B cell (primary cell): ENCODE measurements around the gene HS6ST3. TPM values are rescaled to one million over a fixed set of nuclear protein-coding genes. Genes with fewer than 3 reads are reported as not detected.

Experiments
- ATAC-seq: fragments of 200-7000 bp; cut with Tn5 transposase; one replicate; pipeline ENCODE4 v1.10.0; 2021; ENCODE audit warnings: low read depth, mild to moderate bottlenecking, moderate number of reproducible peaks, moderate library complexity
- CTCF ChIA-PET: fragments of 350-600 bp; sonication (Branson Sonifier 250); formaldehyde crosslinking; loops from one replicate; lab custom pipeline; 2021; ENCODE audit warnings: antibody characterized with exemption, inconsistent platforms; lab: Charles Lee
- POLR2A ChIA-PET: fragments of 350-600 bp; sonication (Branson Sonifier 250); formaldehyde crosslinking; loops from one replicate; lab custom pipeline; 2021; ENCODE audit warnings: antibody characterized with exemption; lab: Charles Lee
- DNase-seq: peaks from one replicate; pipeline ENCODE4 v3.0.0; 2013
- H2AFZ ChIP-seq: 2 replicates; pipeline ENCODE4 v1.6.1; 2012; ENCODE audit warnings: mild to moderate bottlenecking, low read depth, low read length; ENCODE audit not compliant: insufficient read depth, poor library complexity, severe bottlenecking
- H3K27ac ChIP-seq, 2 donors: 1 replicate in 1 of 2; 2 replicates in 1 of 2; pipeline ENCODE4 v1.5.1; 2012 to 2013; ENCODE audit warnings: low read length in 2 of 2, mild to moderate bottlenecking in 2 of 2, moderate library complexity in 1 of 2
- H3K27me3 ChIP-seq, 4 experiments: fragments of 200-600 bp in 1 of 4; sonication (generic) in 1 of 4; replicated peaks in 1 of 4; 1 replicate in 2 of 4; 2 replicates in 2 of 4; pipeline versions ENCODE4 v1.6.1 to v1.7.0; 2013 to 2016; ENCODE audit warnings: low read length in 3 of 4, mild to moderate bottlenecking in 2 of 4, mixed read lengths in 1 of 4, moderate library complexity in 1 of 4; ENCODE audit not compliant: insufficient read depth in 4 of 4, control insufficient read depth in 3 of 4; ENCODE audit errors: control extremely low read depth in 1 of 4
- H3K36me3 ChIP-seq, 2 experiments: replicated peaks in 1 of 2; 1 replicate in 1 of 2; 2 replicates in 1 of 2; pipeline versions ENCODE4 v1.6.1 to v1.7.1; 2013; ENCODE audit warnings: low read length in 1 of 2; ENCODE audit not compliant: insufficient read depth in 2 of 2, control insufficient read depth in 1 of 2; ENCODE audit errors: control extremely low read depth in 1 of 2, extremely low read depth in 1 of 2
- H3K4me1 ChIP-seq, 2 donors: fragments of 200-600 bp in 1 of 2; sonication (generic) in 1 of 2; 1 replicate in 1 of 2; 2 replicates in 1 of 2; pipeline versions ENCODE4 v1.5.1 to v1.6.1; 2013 to 2017; ENCODE audit warnings: low read length in 2 of 2; ENCODE audit not compliant: control insufficient read depth in 2 of 2, insufficient read depth in 2 of 2
- H3K4me2 ChIP-seq: replicated peaks from 2 replicates; pipeline ENCODE3; 2012; ENCODE audit warnings: mild to moderate bottlenecking, low read depth, low read length; ENCODE audit not compliant: poor library complexity, severe bottlenecking
- H3K4me3 ChIP-seq, 5 experiments: fragments of 200-600 bp in 1 of 5; sonication (generic) in 1 of 5; 1 replicate in 3 of 5; 2 replicates in 2 of 5; pipeline versions ENCODE4 v1.5.1 to v1.7.0; 2011 to 2016; ENCODE audit warnings: low read length in 4 of 5, mild to moderate bottlenecking in 4 of 5, low read depth in 2 of 5, control low read depth in 1 of 5, moderate library complexity in 1 of 5; ENCODE audit not compliant: insufficient read depth in 1 of 5; ENCODE audit errors: control extremely low read depth in 1 of 5, extremely low read depth in 1 of 5
- H3K79me2 ChIP-seq: fragments of 200-600 bp; sonication (generic); one replicate; pipeline ENCODE4 v1.6.0; 2016; ENCODE audit warnings: low read length; ENCODE audit not compliant: control insufficient read depth, insufficient read depth
- H3K9ac ChIP-seq: fragments of 200-600 bp; sonication (generic); 2 replicates; pipeline ENCODE4 v1.6.1; 2017; ENCODE audit warnings: mild to moderate bottlenecking, low read length, moderate library complexity
- H3K9me3 ChIP-seq, 3 donors: one replicate each; pipeline versions ENCODE4 v1.6.1 to v1.7.1; 2013; ENCODE audit warnings: low read length in 2 of 3; ENCODE audit not compliant: control insufficient read depth in 2 of 3, insufficient read depth in 1 of 3; ENCODE audit errors: control extremely low read depth in 1 of 3
- H4K20me1 ChIP-seq: 2 replicates; pipeline ENCODE4 v1.6.0; 2012; ENCODE audit warnings: mild to moderate bottlenecking, low read length; ENCODE audit not compliant: insufficient read depth, control insufficient read depth, poor library complexity, severe bottlenecking
- H3K27ac Mint-ChIP-seq: one replicate; pipeline ENCODE4 v1.8.0; 2021; ENCODE audit warnings: mixed read lengths
- H3K27me3 Mint-ChIP-seq: one replicate; pipeline ENCODE4 v1.8.0; 2021; ENCODE audit warnings: mixed read lengths
- H3K4me1 Mint-ChIP-seq: one replicate; pipeline ENCODE4 v1.8.0; 2021; ENCODE audit warnings: mixed read lengths
- H3K4me3 Mint-ChIP-seq: one replicate; pipeline ENCODE4 v1.8.0; 2021; ENCODE audit warnings: mixed read lengths
- H3K9me3 Mint-ChIP-seq: one replicate; pipeline ENCODE4 v1.8.0; 2022; ENCODE audit warnings: mixed read lengths; ENCODE audit not compliant: insufficient read depth
- EZH2 ChIP-seq: IDR thresholded peaks from 2 replicates; pipeline ENCODE4 v1.6.1; 2012; ENCODE audit warnings: borderline replicate concordance, low read depth, mild to moderate bottlenecking, moderate library complexity, low read length; ENCODE audit not compliant: insufficient read depth, poor library complexity, severe bottlenecking
- WGBS: methylation state at CpG from one replicate; pipeline ENCODE4 v1.1.5; 2013; ENCODE audit warnings: missing lambda C conversion rate; ENCODE audit not compliant: insufficient coverage; 5-methylcytosine and 5-hydroxymethylcytosine counted together
- intact Hi-C: fragments of 100-400 bp; cut with micrococcal nuclease; formaldehyde crosslinking; loops from one replicate; pipeline ENCODE4 v1.10.0; 2022
- polyA plus RNA-seq: library from polyadenylated mRNA; depleted of rRNA; stranded (reverse); fragments of >200 nt; gene quantifications from 2 replicates; pipeline ENCODE4 v1.2.3, GENCODE V29; 2012
- total RNA-seq, 2 donors: library from RNA; stranded (reverse); fragments of 120-200 nt in 1 of 2; gene quantifications; 1 replicate in 1 of 2; 2 replicates in 1 of 2; pipeline versions ENCODE4 v1.2.3 to v1.2.4, GENCODE V29; 2013 to 2022
- TF ChIP-seq, protein P1 (sequence below): fragments of 200-600 bp; IDR thresholded peaks from one replicate; pipeline ENCODE4 v1.8.0; 2022; ENCODE audit warnings: antibody characterized with exemption, mild to moderate bottlenecking

The HS6ST3 gene
- total and polyA plus RNA-seq, 2 donors (not counting 1 experiment from before 2014, with no cell fraction given) = not detected

DNA sequence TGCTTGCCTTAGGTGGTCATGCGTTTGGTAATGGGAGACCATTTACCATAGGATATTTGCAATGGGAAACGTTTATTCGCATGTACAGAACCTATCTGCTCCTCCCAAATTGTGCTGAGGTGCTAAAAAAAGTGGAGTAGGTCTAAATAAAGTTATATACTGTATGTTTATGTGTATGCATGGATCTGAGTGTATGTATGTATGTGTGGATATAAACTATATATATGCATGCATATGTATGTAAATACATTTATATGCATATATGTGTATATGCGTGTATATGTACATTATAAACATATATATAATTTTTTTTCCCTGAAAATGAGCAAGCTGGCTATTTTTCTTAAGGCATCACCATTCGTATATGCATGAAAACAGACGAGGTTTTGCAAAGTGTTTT, 95.9 kb downstream of the HS6ST3 start:
- H2AFZ ChIP-seq = no peak overlapping the region
- TF ChIP-seq EZH2 = no peak
- TF ChIP-seq, protein P1, sequence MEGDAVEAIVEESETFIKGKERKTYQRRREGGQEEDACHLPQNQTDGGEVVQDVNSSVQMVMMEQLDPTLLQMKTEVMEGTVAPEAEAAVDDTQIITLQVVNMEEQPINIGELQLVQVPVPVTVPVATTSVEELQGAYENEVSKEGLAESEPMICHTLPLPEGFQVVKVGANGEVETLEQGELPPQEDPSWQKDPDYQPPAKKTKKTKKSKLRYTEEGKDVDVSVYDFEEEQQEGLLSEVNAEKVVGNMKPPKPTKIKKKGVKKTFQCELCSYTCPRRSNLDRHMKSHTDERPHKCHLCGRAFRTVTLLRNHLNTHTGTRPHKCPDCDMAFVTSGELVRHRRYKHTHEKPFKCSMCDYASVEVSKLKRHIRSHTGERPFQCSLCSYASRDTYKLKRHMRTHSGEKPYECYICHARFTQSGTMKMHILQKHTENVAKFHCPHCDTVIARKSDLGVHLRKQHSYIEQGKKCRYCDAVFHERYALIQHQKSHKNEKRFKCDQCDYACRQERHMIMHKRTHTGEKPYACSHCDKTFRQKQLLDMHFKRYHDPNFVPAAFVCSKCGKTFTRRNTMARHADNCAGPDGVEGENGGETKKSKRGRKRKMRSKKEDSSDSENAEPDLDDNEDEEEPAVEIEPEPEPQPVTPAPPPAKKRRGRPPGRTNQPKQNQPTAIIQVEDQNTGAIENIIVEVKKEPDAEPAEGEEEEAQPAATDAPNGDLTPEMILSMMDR = no peak
- H3K4me2 ChIP-seq = no peak overlapping the region
- ChIA-PET CTCF (no interaction called here), POLR2A (no interaction called here)
- H3K4me1 ChIP-seq = no peaks in the 10 kb centered on the region
- Mint-ChIP-seq H3K4me1 (no peaks in the 10 kb centered on the region), H3K27me3 (no peaks in the 10 kb centered on the region), H3K9me3 (no peaks in the 10 kb centered on the region), H3K4me3 (no peak overlapping the region), H3K27ac (no peak overlapping the region)
- H3K9me3 ChIP-seq = peaks cover 0 to 6% (median 0%) of the 10 kb centered on the region in 3 donors
- no peaks in the 10 kb centered on the region for H3K27me3 ChIP-seq
- no peak overlapping the region for H3K27ac ChIP-seq
- no peak overlapping the region for H3K9ac ChIP-seq
- H3K79me2 ChIP-seq = no peaks in the 10 kb centered on the region
- DNase-seq (no peak), ATAC-seq (no peak)
- 100% methylated on average over 1 of the region's 6 CpGs for WGBS
- H4K20me1 ChIP-seq = no peaks in the 10 kb centered on the region
- no peaks in the 10 kb centered on the region for H3K36me3 ChIP-seq
- intact Hi-C loops = no loop called here
- H3K4me3 ChIP-seq = no peak overlapping the region

DNA sequence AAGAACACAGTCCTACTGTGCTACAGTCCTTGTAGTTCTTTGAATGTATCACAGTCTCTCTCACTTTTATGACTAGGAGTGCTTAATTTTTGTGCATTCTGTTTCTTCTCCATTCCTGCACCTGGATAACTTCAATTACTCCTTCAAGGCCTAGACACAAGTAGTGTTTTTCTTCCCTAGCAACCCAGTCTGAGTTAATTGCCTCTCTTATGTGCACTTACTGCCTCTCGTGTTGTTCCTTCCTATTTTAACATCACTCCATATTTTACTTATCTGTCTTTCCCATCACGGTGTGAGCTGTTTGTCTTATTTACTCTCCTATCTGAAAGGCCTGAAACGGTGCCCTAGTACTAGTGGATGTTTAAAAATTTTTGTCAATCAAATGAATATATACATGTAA, 101.5 kb downstream of the HS6ST3 start:
- no peaks in the 10 kb centered on the region for H3K4me1 Mint-ChIP-seq

More for the DNA sequence above, 101.5 kb downstream of the HS6ST3 start:
- Histone ChIP-seq H3K9ac (no peak overlapping the region), H2AFZ (no peak overlapping the region), H3K36me3 (no peaks in the 10 kb centered on the region), H4K20me1 (no peaks in the 10 kb centered on the region), H3K27ac (no peak overlapping the region), H3K4me3 (no peak overlapping the region), H3K4me1 (no peaks in the 10 kb centered on the region), H3K79me2 (no peaks in the 10 kb centered on the region), H3K4me2 (no peak overlapping the region), H3K27me3 (no peaks in the 10 kb centered on the region), H3K9me3 (peaks cover 0 to 3% (median 0%) of the 10 kb centered on the region in 3 donors)
- CTCF ChIA-PET = no interaction called here
- ATAC-seq (no peak), DNase-seq (no peak)
- no peak overlapping the region for H3K27ac Mint-ChIP-seq
- no CpG with 5 or more reads among the region's 3 CpGs for WGBS
- intact Hi-C loops = no loop called here
- H3K9me3 Mint-ChIP-seq = no peaks in the 10 kb centered on the region
- TF ChIP-seq, protein P1 = no peak
- H3K27me3 Mint-ChIP-seq = no peaks in the 10 kb centered on the region
- POLR2A ChIA-PET = no interaction called here
- H3K4me3 Mint-ChIP-seq = no peak overlapping the region
